Mesendoderm (in vitro differentiated cells): Measurements from ENCODE around the gene PSEN2.

Experiments used
- DNase-seq: peaks from one replicate; pipeline ENCODE4 v3.0.0; 2013
- H2AK5ac ChIP-seq: 2 replicates; pipeline ENCODE4 v1.6.1; 2013; ENCODE audit warnings: low read length, inconsistent platforms
- H2BK120ac ChIP-seq: 2 replicates; pipeline ENCODE4 v1.6.1; 2013; ENCODE audit warnings: low read depth, mild to moderate bottlenecking, low read length, moderate library complexity, mixed read lengths
- H2BK15ac ChIP-seq: replicated peaks from 2 replicates; pipeline ENCODE4 v1.6.1; 2013; ENCODE audit warnings: low read depth, mild to moderate bottlenecking, moderate library complexity
- H2BK5ac ChIP-seq: 2 replicates; pipeline ENCODE4 v1.6.1; 2013; ENCODE audit warnings: low read length, inconsistent platforms
- H3K18ac ChIP-seq: 2 replicates; pipeline ENCODE4 v1.6.1; 2013; ENCODE audit warnings: mild to moderate bottlenecking, low read length, mixed read lengths
- H3K23ac ChIP-seq: one replicate; pipeline ENCODE4 v1.6.1; 2013; ENCODE audit warnings: low read length
- H3K27ac ChIP-seq: 2 replicates; pipeline ENCODE4 v1.5.1; 2013; ENCODE audit warnings: low read depth, mild to moderate bottlenecking, inconsistent platforms, low read length, moderate library complexity
- H3K27me3 ChIP-seq: 2 replicates; pipeline ENCODE4 v1.6.1; 2013; ENCODE audit warnings: low read length, control low read depth, mild to moderate bottlenecking, inconsistent platforms; ENCODE audit not compliant: insufficient read depth, poor library complexity
- H3K36me3 ChIP-seq: 2 replicates; pipeline ENCODE4 v1.6.1; 2013; ENCODE audit warnings: low read length, inconsistent platforms; ENCODE audit not compliant: control insufficient read depth, insufficient read depth
- H3K4ac ChIP-seq: one replicate; pipeline ENCODE4 v1.6.1; 2013; ENCODE audit warnings: low read depth, mild to moderate bottlenecking, low read length, moderate library complexity
- H3K4me1 ChIP-seq: 2 replicates; pipeline ENCODE4 v1.6.1; 2013; ENCODE audit warnings: low read depth, low read length, inconsistent platforms; ENCODE audit not compliant: control insufficient read depth
- H3K4me2 ChIP-seq: 2 replicates; pipeline ENCODE4 v1.6.1; 2013; ENCODE audit warnings: low read length
- H3K4me3 ChIP-seq: 2 replicates; pipeline ENCODE4 v1.5.1; 2013; ENCODE audit warnings: mild to moderate bottlenecking, low read length
- H3K56ac ChIP-seq: one replicate; pipeline ENCODE4 v1.6.1; 2013; ENCODE audit warnings: low read length
- H3K79me1 ChIP-seq: 2 replicates; pipeline ENCODE4 v1.6.1; 2013; ENCODE audit warnings: low read length, inconsistent platforms
- H3K79me2 ChIP-seq: 2 replicates; pipeline ENCODE4 v1.6.1; 2013; ENCODE audit warnings: mild to moderate bottlenecking, low read length; ENCODE audit not compliant: control insufficient read depth, insufficient read depth
- H3K9ac ChIP-seq: 2 replicates; pipeline ENCODE4 v1.6.1; 2013; ENCODE audit warnings: low read length, inconsistent platforms
- H4K5ac ChIP-seq: one replicate; pipeline ENCODE4 v1.6.1; 2013; ENCODE audit warnings: low read length
- H4K8ac ChIP-seq: one replicate; pipeline ENCODE4 v1.6.1; 2013; ENCODE audit warnings: low read depth, mild to moderate bottlenecking, control low read depth, low read length, moderate library complexity
- WGBS: extraction: QIAGEN DNeasy Blood & Tissue Kit; methylation state at CpG from one replicate; pipeline ENCODE4 v1.1.7; 2013; ENCODE audit warnings: low lambda C conversion rate, missing lambda C conversion rate; ENCODE audit not compliant: insufficient coverage; ENCODE audit errors: extremely low coverage; 5-methylcytosine and 5-hydroxymethylcytosine counted together

The PSEN2 gene

DNA sequence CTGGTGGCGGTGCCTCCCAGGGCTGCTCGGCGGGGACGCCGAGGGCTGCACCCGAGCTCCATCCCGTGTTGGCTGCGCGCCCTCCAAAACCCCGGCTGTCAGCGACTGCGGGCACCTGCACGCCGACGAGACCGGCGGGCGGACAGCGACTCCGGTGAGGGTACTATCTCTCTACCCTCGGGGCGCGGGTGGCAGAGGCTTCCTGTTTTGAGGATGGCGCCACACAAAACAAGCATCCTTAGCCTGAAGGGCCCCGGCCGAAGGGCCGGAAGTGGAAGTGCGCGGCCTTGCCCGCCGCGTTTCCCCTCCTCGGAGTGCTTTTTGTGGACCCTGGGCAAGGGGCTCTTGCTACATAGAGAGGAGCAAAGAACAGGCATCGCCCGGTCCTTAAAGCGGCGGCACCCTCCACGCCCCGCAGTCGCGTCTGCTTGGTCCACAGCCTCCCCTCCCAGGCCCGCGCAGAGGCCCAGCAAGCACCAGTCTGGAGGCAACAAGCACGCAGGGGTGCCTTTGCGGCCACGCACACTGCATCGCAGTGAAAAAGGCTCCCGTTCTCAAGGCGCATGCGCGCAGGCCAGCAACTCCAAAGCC is 69.1 kb downstream of the PSEN2 start:
- no peak overlapping the region for H4K8ac ChIP-seq
- peak overlapping the region; percentile 71 for H3K4me2 ChIP-seq
- H3K23ac ChIP-seq, result no peak overlapping the region
- no peaks in the 10 kb centered on the region for H3K36me3 ChIP-seq
- H2BK120ac ChIP-seq, result no peak overlapping the region
- H2BK5ac ChIP-seq, result peak overlapping the region; percentile 82
- H3K56ac ChIP-seq, result peak overlapping the region; percentile 96
- H4K5ac ChIP-seq, result no peak overlapping the region
- H3K9ac ChIP-seq, result peak overlapping the region; percentile 96
- H3K27me3 ChIP-seq, result no peaks in the 10 kb centered on the region
- peaks cover 4% of the 10 kb centered on the region for H3K79me1 ChIP-seq
- no peaks in the 10 kb centered on the region for H3K79me2 ChIP-seq
- H3K4me1 ChIP-seq, result peaks cover 6% of the 10 kb centered on the region
- H3K4me3 ChIP-seq, result peak overlapping the region; percentile 42
- no CpG with 5 or more reads among the region's 51 CpGs for WGBS
- H3K4ac ChIP-seq, result peak overlapping the region; percentile 70
- H3K18ac ChIP-seq, result peak overlapping the region; percentile 85
- H2BK15ac ChIP-seq, result no peak overlapping the region
- peak overlapping the region; percentile 91 for H3K27ac ChIP-seq
- H2AK5ac ChIP-seq, result no peak overlapping the region
- no peak for DNase-seq

DNA sequence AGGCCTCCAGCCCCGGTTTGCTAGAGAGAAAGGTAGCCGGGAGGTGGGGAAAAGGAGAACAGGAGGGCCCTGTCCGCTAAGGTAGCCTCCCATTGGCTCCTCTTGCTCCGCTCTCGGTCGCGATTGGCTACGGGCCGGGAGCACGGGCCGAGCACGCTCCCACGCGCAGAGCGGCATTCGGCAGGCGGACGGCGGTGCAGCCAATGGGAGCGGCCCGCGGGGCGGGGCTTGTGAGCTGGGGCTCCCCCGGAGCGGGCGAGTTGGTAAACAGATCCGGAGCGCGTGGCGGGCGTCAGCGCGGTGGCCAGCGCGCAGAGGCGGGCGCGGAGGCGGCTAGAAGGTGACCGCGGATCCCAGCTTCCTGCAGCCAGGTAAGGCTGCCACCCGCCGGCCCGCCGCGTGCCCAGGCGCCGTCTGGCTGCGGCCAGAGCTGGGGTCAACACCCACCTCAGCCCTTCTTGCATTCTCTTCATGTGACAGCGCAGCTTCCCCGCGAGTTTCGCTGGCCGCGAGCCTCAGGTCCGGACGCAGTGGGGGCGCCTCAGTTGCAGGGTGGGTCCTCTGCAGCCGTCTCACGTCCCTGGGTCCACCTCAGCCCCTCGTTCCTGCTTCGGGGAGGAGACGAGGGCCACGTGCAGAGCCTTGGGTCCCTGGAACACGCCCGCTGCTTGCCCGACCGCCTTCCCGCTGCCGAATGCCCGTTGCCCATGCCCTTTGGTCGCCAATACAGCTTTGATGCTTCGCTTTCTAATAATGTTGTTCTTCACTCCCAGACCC is 69.8 kb downstream of the PSEN2 start, which contains the start of gene COQ8A:
Gene COQ8A (plus strand): TSS at position 266 of the 777 bp plus-strand sequence. CDS start 21,092 bp downstream, outside the sequence.
- peak within 1 kb of the TSS; percentile 91 for H3K27ac ChIP-seq
- peak within 1 kb of the TSS; percentile 42 for H3K4me3 ChIP-seq
- H3K79me2 ChIP-seq, result no peaks in the 10 kb centered on the region
- H4K8ac ChIP-seq, result no peak within 1 kb of the TSS
- H2BK120ac ChIP-seq, result no peak within 1 kb of the TSS
- H2BK15ac ChIP-seq, result no peak within 1 kb of the TSS
- H3K4me1 ChIP-seq, result peaks cover 9% of the 10 kb centered on the region
- no peaks in the 10 kb centered on the region for H3K36me3 ChIP-seq
- peaks cover 4% of the 10 kb centered on the region for H3K79me1 ChIP-seq
- peak; percentile 100 for DNase-seq
- H3K23ac ChIP-seq, result no peak within 1 kb of the TSS
- H2AK5ac ChIP-seq, result no peak within 1 kb of the TSS
- peak within 1 kb of the TSS; percentile 96 for H3K9ac ChIP-seq
- H3K4me2 ChIP-seq, result peak within 1 kb of the TSS; percentile 91
- peak within 1 kb of the TSS; percentile 85 for H3K18ac ChIP-seq
- H4K5ac ChIP-seq, result no peak within 1 kb of the TSS
- no peaks in the 10 kb centered on the region for H3K27me3 ChIP-seq
- peak within 1 kb of the TSS; percentile 70 for H3K4ac ChIP-seq
- H2BK5ac ChIP-seq, result peak within 1 kb of the TSS; percentile 82
- no CpG with 5 or more reads among the region's 73 CpGs for WGBS
- peak within 1 kb of the TSS; percentile 96 for H3K56ac ChIP-seq

DNA sequence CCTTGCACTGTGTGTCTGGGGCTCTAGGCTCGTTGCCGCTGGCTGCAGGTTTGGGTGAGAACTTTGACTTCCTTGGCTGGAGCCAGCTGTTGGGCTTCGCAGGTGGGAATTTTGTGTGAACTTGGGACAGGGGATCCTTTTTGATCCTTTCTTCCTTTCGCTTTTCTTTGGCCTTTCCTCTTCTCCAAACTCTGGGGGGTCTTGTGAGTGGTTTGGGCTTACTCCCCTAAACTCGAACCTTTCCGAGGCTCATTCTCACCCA is 70.3 kb downstream of the PSEN2 start:
- H3K4me1 ChIP-seq, result peaks cover 9% of the 10 kb centered on the region
- no peak overlapping the region for H4K5ac ChIP-seq
- no CpG with 5 or more reads among the region's 6 CpGs for whole genome bisulfite sequencing
- H3K4ac ChIP-seq, result no peak overlapping the region
- H3K18ac ChIP-seq, result no peak overlapping the region
- no peak overlapping the region for H2BK15ac ChIP-seq
- H3K23ac ChIP-seq, result no peak overlapping the region
- peaks cover 4% of the 10 kb centered on the region for H3K79me1 ChIP-seq
- peak overlapping the region; percentile 59 for H3K9ac ChIP-seq
- H3K27me3 ChIP-seq, result no peaks in the 10 kb centered on the region
- H3K36me3 ChIP-seq, result no peaks in the 10 kb centered on the region
- peak overlapping the region; percentile 91 for H3K4me2 ChIP-seq
- no peak overlapping the region for H4K8ac ChIP-seq
- no peak overlapping the region for H2AK5ac ChIP-seq
- H3K27ac ChIP-seq, result no peak overlapping the region
- H3K79me2 ChIP-seq, result no peaks in the 10 kb centered on the region
- DNase-seq, result no peak
- no peak overlapping the region for H2BK120ac ChIP-seq
- H2BK5ac ChIP-seq, result no peak overlapping the region
- H3K4me3 ChIP-seq, result peak overlapping the region; percentile 29
- H3K56ac ChIP-seq, result peak overlapping the region; percentile 79

DNA sequence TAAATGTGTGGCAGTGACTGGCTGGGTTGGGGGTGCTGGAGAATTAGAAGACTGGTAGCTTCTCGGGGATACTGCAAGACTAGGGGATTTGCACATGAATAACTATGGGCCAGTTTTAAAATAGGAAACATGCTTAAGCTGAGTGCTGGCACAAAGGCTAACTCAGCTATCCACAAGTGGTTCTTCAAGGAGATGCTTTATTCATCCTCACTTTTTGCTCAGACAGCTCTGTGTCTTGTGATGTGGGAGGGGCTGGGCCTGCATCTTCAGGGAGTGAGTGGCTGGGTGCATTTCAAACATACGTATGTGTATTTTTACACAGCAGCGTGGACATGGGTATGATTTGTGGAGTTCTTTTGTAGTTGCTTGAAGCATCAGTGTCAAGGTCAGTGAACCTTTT is 72.0 kb downstream of the PSEN2 start:
- H3K56ac ChIP-seq, result no peak overlapping the region
- no peak overlapping the region for H3K4me3 ChIP-seq
- no peak overlapping the region for H4K8ac ChIP-seq
- no peaks in the 10 kb centered on the region for H3K36me3 ChIP-seq
- no peak overlapping the region for H2BK15ac ChIP-seq
- H2AK5ac ChIP-seq, result no peak overlapping the region
- no peaks in the 10 kb centered on the region for H3K27me3 ChIP-seq
- H4K5ac ChIP-seq, result no peak overlapping the region
- peaks cover 9% of the 10 kb centered on the region for H3K4me1 ChIP-seq
- no peak overlapping the region for H3K27ac ChIP-seq
- H3K4me2 ChIP-seq, result no peak overlapping the region
- H3K79me1 ChIP-seq, result peaks cover 6% of the 10 kb centered on the region
- H3K18ac ChIP-seq, result no peak overlapping the region
- peaks cover 2% of the 10 kb centered on the region for H3K79me2 ChIP-seq
- H3K4ac ChIP-seq, result no peak overlapping the region
- no CpG with 5 or more reads among the region's 3 CpGs for WGBS
- H3K23ac ChIP-seq, result no peak overlapping the region
- H3K9ac ChIP-seq, result no peak overlapping the region
- H2BK120ac ChIP-seq, result no peak overlapping the region
- H2BK5ac ChIP-seq, result no peak overlapping the region
- no peak for DNase-seq

DNA sequence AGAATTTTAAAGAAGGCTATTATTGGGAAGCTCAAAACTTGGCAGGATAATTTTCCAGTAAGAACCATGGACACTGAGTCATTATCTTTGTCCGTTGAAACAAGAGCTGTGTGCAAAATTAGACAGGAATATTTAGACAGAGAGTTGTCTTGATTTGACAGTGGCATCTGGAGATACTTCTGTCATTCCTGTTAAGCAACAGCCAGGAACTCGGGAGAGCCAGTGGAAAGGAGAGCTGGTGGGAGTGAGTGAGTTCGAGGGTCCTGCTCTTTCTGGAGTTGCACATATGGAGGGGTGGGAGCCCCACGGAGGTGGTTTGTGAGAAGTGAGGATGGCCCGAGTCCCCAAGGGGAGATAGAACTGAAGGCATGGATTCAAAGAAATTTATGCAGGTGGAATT is 72.7 kb downstream of the PSEN2 start:
- no peak overlapping the region for H2BK15ac ChIP-seq
- no peaks in the 10 kb centered on the region for H3K27me3 ChIP-seq
- no peak for DNase-seq
- peaks cover 9% of the 10 kb centered on the region for H3K4me1 ChIP-seq
- H3K79me1 ChIP-seq, result peaks cover 6% of the 10 kb centered on the region
- no peak overlapping the region for H4K5ac ChIP-seq
- no peak overlapping the region for H2BK5ac ChIP-seq
- no peak overlapping the region for H4K8ac ChIP-seq
- H3K18ac ChIP-seq, result no peak overlapping the region
- no peak overlapping the region for H3K4ac ChIP-seq
- peaks cover 2% of the 10 kb centered on the region for H3K79me2 ChIP-seq
- H3K23ac ChIP-seq, result no peak overlapping the region
- H2AK5ac ChIP-seq, result no peak overlapping the region
- no peak overlapping the region for H3K56ac ChIP-seq
- H2BK120ac ChIP-seq, result no peak overlapping the region
- H3K4me3 ChIP-seq, result no peak overlapping the region
- no peak overlapping the region for H3K27ac ChIP-seq
- H3K36me3 ChIP-seq, result no peaks in the 10 kb centered on the region
- no peak overlapping the region for H3K9ac ChIP-seq
- no peak overlapping the region for H3K4me2 ChIP-seq
- WGBS, result no CpG with 5 or more reads among the region's 5 CpGs
